Natural killer cell (primary cell): Measurements from ENCODE around the gene RPL10A. TPM values are rescaled to one million over a fixed set of nuclear protein-coding genes. Genes with fewer than 3 reads are reported as not detected.

Source experiments
- ATAC-seq, 3 donors: fragments of 150-1000 bp in 2 of 3; fragments of 200-7000 bp in 1 of 3; cut with Tn5 transposase; 1 replicate in 1 of 3; 2 replicates in 2 of 3; pipeline ENCODE4 v1.10.0; 2021; ENCODE audit warnings: mild to moderate bottlenecking in 2 of 3, moderate library complexity in 2 of 3
- DNase-seq, 2 donors: peaks; one replicate each; pipeline versions ENCODE4 v3.0.0 to v3.0.0-alpha.2; 2013 to 2021; ENCODE audit warnings: mixed read lengths in 1 of 2
- H3K27ac ChIP-seq: one replicate; pipeline ENCODE4 v1.5.1; 2013; ENCODE audit warnings: mild to moderate bottlenecking, low read length
- H3K27me3 ChIP-seq: one replicate; pipeline ENCODE4 v1.6.1; 2013; ENCODE audit warnings: low read length; ENCODE audit not compliant: control insufficient read depth, insufficient read depth
- H3K36me3 ChIP-seq: one replicate; pipeline ENCODE4 v1.6.1; 2013; ENCODE audit warnings: low read length; ENCODE audit not compliant: control insufficient read depth, insufficient read depth
- H3K4me1 ChIP-seq: one replicate; pipeline ENCODE4 v1.6.1; 2013; ENCODE audit warnings: low read length; ENCODE audit not compliant: control insufficient read depth, insufficient read depth
- H3K4me3 ChIP-seq: one replicate; pipeline ENCODE4 v1.5.1; 2013; ENCODE audit warnings: low read length
- H3K9me3 ChIP-seq: one replicate; pipeline ENCODE4 v1.6.1; 2013; ENCODE audit warnings: low read length; ENCODE audit not compliant: control insufficient read depth, insufficient read depth
- H3K27ac Mint-ChIP-seq, 2 donors: one replicate each; pipeline ENCODE4 v1.8.0; 2022; ENCODE audit warnings: mild to moderate bottlenecking in 2 of 2, mixed read lengths in 2 of 2, moderate library complexity in 1 of 2
- H3K27me3 Mint-ChIP-seq, 2 donors: one replicate each; pipeline ENCODE4 v1.8.0; 2022; ENCODE audit warnings: low read depth in 2 of 2, mixed read lengths in 2 of 2
- H3K36me3 Mint-ChIP-seq: one replicate; pipeline ENCODE4 v1.8.0; 2022; ENCODE audit warnings: mixed read lengths
- H3K4me1 Mint-ChIP-seq, 2 donors: one replicate each; pipeline ENCODE4 v1.8.0; 2022; ENCODE audit warnings: mixed read lengths in 2 of 2
- H3K4me3 Mint-ChIP-seq: one replicate; pipeline ENCODE4 v1.8.0; 2022; ENCODE audit warnings: mild to moderate bottlenecking, moderate library complexity, mixed read lengths
- H3K9me3 Mint-ChIP-seq, 2 donors: one replicate each; pipeline ENCODE4 v1.8.0; 2022; ENCODE audit warnings: mixed read lengths in 2 of 2
- CTCF ChIP-seq: fragments of 200-600 bp; IDR thresholded peaks from one replicate; pipeline ENCODE4 v1.8.0; 2022; ENCODE audit warnings: antibody characterized with exemption
- WGBS: methylation state at CpG from one replicate; pipeline ENCODE4 v1.1.7; 2013; ENCODE audit warnings: missing lambda C conversion rate; ENCODE audit not compliant: insufficient coverage; 5-methylcytosine and 5-hydroxymethylcytosine counted together
- intact Hi-C: fragments of 100-400 bp; cut with micrococcal nuclease; formaldehyde crosslinking; loops from one replicate; pipeline ENCODE4 v1.14.2; 2022
- total RNA-seq, 4 donors: library from RNA; stranded (reverse); fragments of 120-200 nt in 1 of 4; gene quantifications; one replicate each; pipeline versions ENCODE4 v1.2.3 to v1.2.4, GENCODE V29; 2013 to 2022

RPL10A gene
- total RNA-seq, 3 donors from 2014 or later (not counting 1 experiment from before 2014, with no cell fraction given), result 723 to 943 (median 942) TPM

GRCh38 chr6:35486005-35486925 is 18.1 kb downstream of the RPL10A start:
- H3K9me3 ChIP-seq, result no peaks in the 10 kb centered on the region
- DNase-seq (no peak), ATAC-seq (no peak)
- Mint-ChIP-seq H3K4me1 (peaks cover 0 to 17% of the 10 kb centered on the region in 2 donors), H3K9me3 (no peaks in the 10 kb centered on the region), H3K27me3 (peaks cover 0 to 6% of the 10 kb centered on the region in 2 donors), H3K27ac (no peak overlapping the region), H3K36me3 (no peaks in the 10 kb centered on the region), H3K4me3 (no peak overlapping the region)
- no peak for TF ChIP-seq CTCF
- WGBS, result 95% methylated on average over 61 of the region's 61 CpGs
- peaks cover 6% of the 10 kb centered on the region for H3K4me1 ChIP-seq
- intact Hi-C loops, result no loop called here
- no peak overlapping the region for H3K4me3 ChIP-seq
- H3K27ac ChIP-seq, result no peak overlapping the region
- no peaks in the 10 kb centered on the region for H3K27me3 ChIP-seq
- H3K36me3 ChIP-seq, result no peaks in the 10 kb centered on the region

GRCh38 chr6:35487658-35488516 is 19.7 kb downstream of the RPL10A start:
- Histone ChIP-seq H3K36me3 (no peaks in the 10 kb centered on the region), H3K27me3 (no peaks in the 10 kb centered on the region), H3K9me3 (no peaks in the 10 kb centered on the region), H3K27ac (no peak overlapping the region), H3K4me3 (no peak overlapping the region), H3K4me1 (peaks cover 6% of the 10 kb centered on the region)
- Mint-ChIP-seq H3K9me3 (no peaks in the 10 kb centered on the region), H3K4me1 (peaks cover 2 to 21% of the 10 kb centered on the region in 2 donors), H3K4me3 (no peak overlapping the region), H3K36me3 (no peaks in the 10 kb centered on the region), H3K27ac (no peak overlapping the region), H3K27me3 (peaks cover 3 to 10% of the 10 kb centered on the region in 2 donors)
- ATAC-seq, result no peak
- intact Hi-C loops, result no loop called here
- TF ChIP-seq CTCF, result no peak
- DNase-seq, result no peak
- 29% methylated on average over 9 of the region's 9 CpGs for WGBS

DNA sequence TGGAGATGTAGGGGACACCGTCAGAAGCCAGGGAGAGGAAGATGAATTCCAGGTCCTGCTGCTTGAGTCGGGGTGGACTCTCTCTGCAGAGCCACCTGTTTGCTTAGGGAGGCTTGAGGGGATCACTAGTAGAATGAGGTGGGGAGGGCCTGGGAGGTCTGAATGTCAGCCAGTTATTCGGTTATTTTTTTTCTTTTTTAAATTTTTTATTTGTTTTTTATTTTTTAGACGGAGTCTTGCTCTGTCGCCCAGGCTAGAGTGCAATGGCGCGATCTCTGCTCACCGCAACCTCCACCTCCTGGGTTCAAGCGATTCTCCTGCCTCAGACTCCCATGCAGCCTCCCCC is 20.3 kb downstream of the RPL10A start:
- ATAC-seq (no peak), DNase-seq (no peak)
- Histone ChIP-seq H3K9me3 (no peaks in the 10 kb centered on the region), H3K4me3 (no peak overlapping the region), H3K4me1 (peaks cover 6% of the 10 kb centered on the region), H3K27me3 (no peaks in the 10 kb centered on the region), H3K27ac (no peak overlapping the region), H3K36me3 (no peaks in the 10 kb centered on the region)
- H3K36me3 Mint-ChIP-seq, result no peaks in the 10 kb centered on the region
- 87% methylated on average over 9 of the region's 9 CpGs for WGBS
- no peak overlapping the region for H3K27ac Mint-ChIP-seq
- H3K4me3 Mint-ChIP-seq, result no peak overlapping the region
- H3K27me3 Mint-ChIP-seq, result peaks cover 9 to 13% of the 10 kb centered on the region in 2 donors
- no peaks in the 10 kb centered on the region for H3K9me3 Mint-ChIP-seq
- TF ChIP-seq CTCF, result no peak
- H3K4me1 Mint-ChIP-seq, result peaks cover 8 to 27% of the 10 kb centered on the region in 2 donors
- intact Hi-C loops, result no loop called here
